ENCODE measurements around the gene FZR1. TPM values are rescaled to one million over a fixed set of nuclear protein-coding genes. Genes with fewer than 3 reads are reported as not detected.

FZR1 gene
- total and polyA plus RNA-seq, 2 of the 13 experiments (the other 11 are each of a cell fraction or from before 2014, with no cell fraction given), result 29.0 to 30.8 TPM

- TF ChIP-seq CERS6 (CRISPR knock-in tag; IDR thresholded peaks at IDR 0.05) (no peak), ARNTL (CRISPR knock-in tag; IDR thresholded peaks at IDR 0.05) (peak; percentile 88), ZFYVE20 (CRISPR knock-in tag; IDR thresholded peaks at IDR 0.05; ENCODE audit: borderline replicate concordance, low read depth) (peak; percentile 79; the same call in 1 of the 2 replicates), CBX1 (IDR thresholded peaks at IDR 0.05; ENCODE audit: low read depth) (no peak), CBX2 (IDR thresholded peaks at IDR 0.05; ENCODE audit: low read depth, low read length) (no peak), CBX2 (CRISPR knock-in tag; IDR thresholded peaks at IDR 0.05; ENCODE audit: low read depth) (no peak), ZNF569 (CRISPR knock-in tag; IDR thresholded peaks at IDR 0.05; ENCODE audit: borderline replicate concordance) (no peak), HIC2 (CRISPR knock-in tag; IDR thresholded peaks at IDR 0.05; ENCODE audit: low read depth) (no peak), ZNF619 (CRISPR knock-in tag; IDR thresholded peaks at IDR 0.05) (no peak; the same call in 1 of the 2 replicates), ATF4 (CRISPR knock-in tag; IDR thresholded peaks at IDR 0.05) (peak in 1 of 2 experiments; percentile 73; a peak in 2 of 4 replicates), ZNF557 (CRISPR knock-in tag; IDR thresholded peaks at IDR 0.05) (no peak), MATR3 (CRISPR knock-in tag; IDR thresholded peaks at IDR 0.05) (no peak), NFKB2 (CRISPR knock-in tag; IDR thresholded peaks at IDR 0.05; ENCODE audit: borderline replicate concordance) (no peak; the same call in 1 of the 2 replicates), NCOA2 (CRISPR knock-in tag; IDR thresholded peaks at IDR 0.05) (0 out of 2 replicates have a peak, but pooled peaks have one; percentile 25), TCF12 (IDR thresholded peaks at IDR 0.05) (no peak), TCF12 (CRISPR knock-in tag; IDR thresholded peaks at IDR 0.05) (0 out of 2 replicates have a peak, but pooled peaks have one; percentile 8), DMTF1 (CRISPR knock-in tag; IDR thresholded peaks at IDR 0.05) (no peak)
- TF ChIP-seq, protein P1, sequence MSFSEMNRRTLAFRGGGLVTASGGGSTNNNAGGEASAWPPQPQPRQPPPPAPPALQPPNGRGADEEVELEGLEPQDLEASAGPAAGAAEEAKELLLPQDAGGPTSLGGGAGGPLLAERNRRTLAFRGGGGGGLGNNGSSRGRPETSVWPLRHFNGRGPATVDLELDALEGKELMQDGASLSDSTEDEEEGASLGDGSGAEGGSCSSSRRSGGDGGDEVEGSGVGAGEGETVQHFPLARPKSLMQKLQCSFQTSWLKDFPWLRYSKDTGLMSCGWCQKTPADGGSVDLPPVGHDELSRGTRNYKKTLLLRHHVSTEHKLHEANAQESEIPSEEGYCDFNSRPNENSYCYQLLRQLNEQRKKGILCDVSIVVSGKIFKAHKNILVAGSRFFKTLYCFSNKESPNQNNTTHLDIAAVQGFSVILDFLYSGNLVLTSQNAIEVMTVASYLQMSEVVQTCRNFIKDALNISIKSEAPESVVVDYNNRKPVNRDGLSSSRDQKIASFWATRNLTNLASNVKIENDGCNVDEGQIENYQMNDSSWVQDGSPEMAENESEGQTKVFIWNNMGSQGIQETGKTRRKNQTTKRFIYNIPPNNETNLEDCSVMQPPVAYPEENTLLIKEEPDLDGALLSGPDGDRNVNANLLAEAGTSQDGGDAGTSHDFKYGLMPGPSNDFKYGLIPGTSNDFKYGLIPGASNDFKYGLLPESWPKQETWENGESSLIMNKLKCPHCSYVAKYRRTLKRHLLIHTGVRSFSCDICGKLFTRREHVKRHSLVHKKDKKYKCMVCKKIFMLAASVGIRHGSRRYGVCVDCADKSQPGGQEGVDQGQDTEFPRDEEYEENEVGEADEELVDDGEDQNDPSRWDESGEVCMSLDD (CRISPR knock-in tag; IDR thresholded peaks at IDR 0.05; ENCODE audit: borderline replicate concordance), result no peak
- TF ChIP-seq, protein P2, sequence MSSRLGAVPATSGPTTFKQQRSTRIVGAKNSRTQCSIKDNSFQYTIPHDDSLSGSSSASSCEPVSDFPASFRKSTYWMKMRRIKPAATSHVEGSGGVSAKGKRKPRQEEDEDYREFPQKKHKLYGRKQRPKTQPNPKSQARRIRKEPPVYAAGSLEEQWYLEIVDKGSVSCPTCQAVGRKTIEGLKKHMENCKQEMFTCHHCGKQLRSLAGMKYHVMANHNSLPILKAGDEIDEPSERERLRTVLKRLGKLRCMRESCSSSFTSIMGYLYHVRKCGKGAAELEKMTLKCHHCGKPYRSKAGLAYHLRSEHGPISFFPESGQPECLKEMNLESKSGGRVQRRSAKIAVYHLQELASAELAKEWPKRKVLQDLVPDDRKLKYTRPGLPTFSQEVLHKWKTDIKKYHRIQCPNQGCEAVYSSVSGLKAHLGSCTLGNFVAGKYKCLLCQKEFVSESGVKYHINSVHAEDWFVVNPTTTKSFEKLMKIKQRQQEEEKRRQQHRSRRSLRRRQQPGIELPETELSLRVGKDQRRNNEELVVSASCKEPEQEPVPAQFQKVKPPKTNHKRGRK (CRISPR knock-in tag; IDR thresholded peaks at IDR 0.05), result no peak
These were observed 5.5 kb upstream of the FZR1 start, which contains the start of gene DOHH (continued) for GRCh38 chr19:3500429-3501101.

Data from HepG2 (cell line).